Measurements from ENCODE around the gene FAT3. TPM values are rescaled to one million over a fixed set of nuclear protein-coding genes. Genes with fewer than 3 reads are reported as not detected.

The FAT3 gene
- polyA plus RNA-seq, 1 donor from 2014 or later: 54.0 TPM

GRCh38 chr11:92227230-92227814 is 2.7 kb downstream of the FAT3 start:
- Histone ChIP-seq H3K9ac (ENCODE audit: low read length) (peak overlapping the region; percentile 92), H3K27me3 (ENCODE audit: insufficient read depth, low read depth, low read length) (no peaks in the 10 kb centered on the region), H3K79me2 (replicated peaks; ENCODE audit: insufficient read depth, low read length) (peaks cover 55% of the 10 kb centered on the region), H3K36me3 (ENCODE audit: insufficient read depth, low read length) (no peaks in the 10 kb centered on the region), H4K20me1 (ENCODE audit: insufficient read depth) (no peaks in the 10 kb centered on the region), H3K4me2 (ENCODE audit: low read length) (peak overlapping the region; percentile 77), H3K9me2 (ENCODE audit: insufficient read depth, low read length) (no peaks in the 10 kb centered on the region), H3K4me3 (ENCODE audit: low read length) (peak overlapping the region; percentile 96), H2AFZ (ENCODE audit: low read depth, low read length) (peak overlapping the region; percentile 36), H3K9me3 (ENCODE audit: low read length) (no peaks in the 10 kb centered on the region), H3F3A (ENCODE audit: insufficient read depth, low read length, poor library complexity, severe bottlenecking) (peaks cover 5% of the 10 kb centered on the region), H3K27ac (ENCODE audit: low read length) (peak overlapping the region; percentile 92)
- peak; percentile 29 for TF ChIP-seq POLR2AphosphoS5 (IDR thresholded peaks at IDR 0.05)
- TF ChIP-seq SMC3 (conservative IDR thresholded peaks at IDR 0.05; ENCODE audit: poor library complexity): peak; percentile 54
- no peak for TF ChIP-seq MXI1 (conservative IDR thresholded peaks at IDR 0.05; ENCODE audit: poor library complexity, severe bottlenecking)

GRCh38 chr11:92227959-92228935 is 3.6 kb downstream of the FAT3 start:
- Histone ChIP-seq H3K27me3 (ENCODE audit: insufficient read depth, low read depth, low read length) (no peaks in the 10 kb centered on the region), H4K20me1 (ENCODE audit: insufficient read depth) (no peaks in the 10 kb centered on the region), H3K9me2 (ENCODE audit: insufficient read depth, low read length) (no peaks in the 10 kb centered on the region), H3K4me2 (ENCODE audit: low read length) (peak overlapping the region; percentile 77), H3F3A (ENCODE audit: insufficient read depth, low read length, poor library complexity, severe bottlenecking) (peaks cover 5% of the 10 kb centered on the region), H2AFZ (ENCODE audit: low read depth, low read length) (no peak overlapping the region), H3K36me3 (ENCODE audit: insufficient read depth, low read length) (no peaks in the 10 kb centered on the region), H3K9me3 (ENCODE audit: low read length) (no peaks in the 10 kb centered on the region), H3K9ac (ENCODE audit: low read length) (peak overlapping the region; percentile 92), H3K27ac (ENCODE audit: low read length) (peak overlapping the region; percentile 92), H3K79me2 (replicated peaks; ENCODE audit: insufficient read depth, low read length) (peaks cover 65% of the 10 kb centered on the region), H3K4me3 (ENCODE audit: low read length) (peak overlapping the region; percentile 96)
- no peak for TF ChIP-seq EP300 (conservative IDR thresholded peaks at IDR 0.05; ENCODE audit: poor library complexity, severe bottlenecking)
- TF ChIP-seq, protein P1, sequence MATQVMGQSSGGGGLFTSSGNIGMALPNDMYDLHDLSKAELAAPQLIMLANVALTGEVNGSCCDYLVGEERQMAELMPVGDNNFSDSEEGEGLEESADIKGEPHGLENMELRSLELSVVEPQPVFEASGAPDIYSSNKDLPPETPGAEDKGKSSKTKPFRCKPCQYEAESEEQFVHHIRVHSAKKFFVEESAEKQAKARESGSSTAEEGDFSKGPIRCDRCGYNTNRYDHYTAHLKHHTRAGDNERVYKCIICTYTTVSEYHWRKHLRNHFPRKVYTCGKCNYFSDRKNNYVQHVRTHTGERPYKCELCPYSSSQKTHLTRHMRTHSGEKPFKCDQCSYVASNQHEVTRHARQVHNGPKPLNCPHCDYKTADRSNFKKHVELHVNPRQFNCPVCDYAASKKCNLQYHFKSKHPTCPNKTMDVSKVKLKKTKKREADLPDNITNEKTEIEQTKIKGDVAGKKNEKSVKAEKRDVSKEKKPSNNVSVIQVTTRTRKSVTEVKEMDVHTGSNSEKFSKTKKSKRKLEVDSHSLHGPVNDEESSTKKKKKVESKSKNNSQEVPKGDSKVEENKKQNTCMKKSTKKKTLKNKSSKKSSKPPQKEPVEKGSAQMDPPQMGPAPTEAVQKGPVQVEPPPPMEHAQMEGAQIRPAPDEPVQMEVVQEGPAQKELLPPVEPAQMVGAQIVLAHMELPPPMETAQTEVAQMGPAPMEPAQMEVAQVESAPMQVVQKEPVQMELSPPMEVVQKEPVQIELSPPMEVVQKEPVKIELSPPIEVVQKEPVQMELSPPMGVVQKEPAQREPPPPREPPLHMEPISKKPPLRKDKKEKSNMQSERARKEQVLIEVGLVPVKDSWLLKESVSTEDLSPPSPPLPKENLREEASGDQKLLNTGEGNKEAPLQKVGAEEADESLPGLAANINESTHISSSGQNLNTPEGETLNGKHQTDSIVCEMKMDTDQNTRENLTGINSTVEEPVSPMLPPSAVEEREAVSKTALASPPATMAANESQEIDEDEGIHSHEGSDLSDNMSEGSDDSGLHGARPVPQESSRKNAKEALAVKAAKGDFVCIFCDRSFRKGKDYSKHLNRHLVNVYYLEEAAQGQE (IDR thresholded peaks at IDR 0.05; ENCODE audit: borderline replicate concordance): no peak
- no peak for TF ChIP-seq MXI1 (conservative IDR thresholded peaks at IDR 0.05; ENCODE audit: poor library complexity, severe bottlenecking)
- TF ChIP-seq RAD21 (conservative IDR thresholded peaks at IDR 0.05): peak; percentile 14
- no peak for TF ChIP-seq EZH2 (IDR thresholded peaks at IDR 0.05; ENCODE audit: borderline replicate concordance, insufficient read depth, low read length, poor library complexity, severe bottlenecking)
- TF ChIP-seq TAF1 (IDR thresholded peaks at IDR 0.05; ENCODE audit: low read depth): peak; percentile 21
- peak; percentile 5 for TF ChIP-seq POLR2AphosphoS5 (IDR thresholded peaks at IDR 0.05)
- no peak for TF ChIP-seq SMC3 (conservative IDR thresholded peaks at IDR 0.05; ENCODE audit: poor library complexity)
- TF ChIP-seq, protein P2, sequence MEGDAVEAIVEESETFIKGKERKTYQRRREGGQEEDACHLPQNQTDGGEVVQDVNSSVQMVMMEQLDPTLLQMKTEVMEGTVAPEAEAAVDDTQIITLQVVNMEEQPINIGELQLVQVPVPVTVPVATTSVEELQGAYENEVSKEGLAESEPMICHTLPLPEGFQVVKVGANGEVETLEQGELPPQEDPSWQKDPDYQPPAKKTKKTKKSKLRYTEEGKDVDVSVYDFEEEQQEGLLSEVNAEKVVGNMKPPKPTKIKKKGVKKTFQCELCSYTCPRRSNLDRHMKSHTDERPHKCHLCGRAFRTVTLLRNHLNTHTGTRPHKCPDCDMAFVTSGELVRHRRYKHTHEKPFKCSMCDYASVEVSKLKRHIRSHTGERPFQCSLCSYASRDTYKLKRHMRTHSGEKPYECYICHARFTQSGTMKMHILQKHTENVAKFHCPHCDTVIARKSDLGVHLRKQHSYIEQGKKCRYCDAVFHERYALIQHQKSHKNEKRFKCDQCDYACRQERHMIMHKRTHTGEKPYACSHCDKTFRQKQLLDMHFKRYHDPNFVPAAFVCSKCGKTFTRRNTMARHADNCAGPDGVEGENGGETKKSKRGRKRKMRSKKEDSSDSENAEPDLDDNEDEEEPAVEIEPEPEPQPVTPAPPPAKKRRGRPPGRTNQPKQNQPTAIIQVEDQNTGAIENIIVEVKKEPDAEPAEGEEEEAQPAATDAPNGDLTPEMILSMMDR (IDR thresholded peaks at IDR 0.05; ENCODE audit: poor library complexity, severe bottlenecking): peak; percentile 36

All from neural cell (in vitro differentiated cells).